Spleen (tissue), 7 donors: Measurements from ENCODE around the gene PGBD5.

Experiments used
- CTCF ChIP-seq, 11 experiments: fragments of 200-600 bp in 7 of 11; fragments of 450-650 bp in 4 of 11; sonication (generic) in 4 of 11; IDR thresholded peaks in 8 of 11; conservative IDR thresholded peaks in 3 of 11; 1 replicate in 7 of 11; 2 replicates in 4 of 11; pipeline versions ENCODE4 v1.4.0 to v1.8.0; 2016 to 2021; ENCODE audit warnings: antibody characterized with exemption in 11 of 11, inconsistent platforms in 4 of 11, mild to moderate bottlenecking in 1 of 11
- POLR2A ChIP-seq, 3 donors: fragments of 450-650 bp; IDR thresholded peaks; one replicate each; pipeline ENCODE4 v1.5.1; 2017; ENCODE audit warnings: antibody characterized with exemption in 3 of 3, mild to moderate bottlenecking in 1 of 3
- POLR2AphosphoS5 ChIP-seq, 3 donors: sonication (generic); formaldehyde crosslinking; IDR thresholded peaks; one replicate each; pipeline ENCODE4 v1.5.1; 2017; ENCODE audit warnings: antibody characterized with exemption in 3 of 3
- donor health status: DM: no; HTN: no; CAD: no; lungs with moderate emphysema.
- donor health status: DM: no; HTN: no; CAD: no.
- donor health status: DM: no; HTN: no; CAD: no.

DNA sequence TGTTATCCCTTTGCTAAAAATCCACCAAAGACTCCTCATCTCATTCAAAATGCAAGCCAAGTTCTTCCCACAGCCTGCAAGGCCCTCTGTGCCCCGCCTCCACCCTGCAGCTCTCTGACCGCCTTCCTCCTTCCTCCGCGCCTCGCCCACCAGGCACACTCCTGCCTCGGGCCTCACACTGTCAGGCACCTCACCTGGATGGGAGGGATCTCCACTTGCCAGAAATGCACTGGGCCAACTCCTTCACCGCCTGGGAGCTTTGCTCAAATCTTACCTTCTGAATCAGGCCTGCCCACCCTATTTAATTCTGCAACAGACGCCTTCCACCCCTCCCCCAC, 26.2 kb downstream of the PGBD5 start:
- no peak for TF ChIP-seq CTCF (IDR thresholded peaks at IDR 0.05 in 8 of 11, conservative IDR thresholded peaks at IDR 0.05 in 3 of 11)
- no peak for TF ChIP-seq POLR2A (IDR thresholded peaks at IDR 0.05)
- TF ChIP-seq POLR2AphosphoS5 (IDR thresholded peaks at IDR 0.05): no peak
